ENCODE results near the gene WIPF3.

WIPF3 gene

DNA sequence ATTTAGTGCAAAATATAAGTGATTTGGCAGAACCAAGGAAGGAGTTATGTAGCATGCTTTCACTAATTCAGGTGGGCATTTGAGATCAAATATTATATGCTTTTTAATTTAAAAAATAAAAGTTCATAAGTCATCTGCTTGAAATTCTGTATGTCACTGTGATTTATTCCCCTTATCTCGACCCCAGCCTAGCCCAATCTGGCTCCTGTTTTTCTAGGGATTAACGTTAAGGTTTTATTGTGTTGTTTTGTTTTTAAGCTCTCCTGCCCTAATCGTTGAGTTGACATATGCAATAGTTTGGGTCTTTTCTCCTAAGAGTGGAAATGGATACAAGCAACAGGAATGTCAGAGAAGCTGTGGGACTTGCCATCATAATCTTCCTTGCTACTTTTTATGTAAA, 42.6 kb downstream of the WIPF3 start:
- no peak for DNase-seq

DNA sequence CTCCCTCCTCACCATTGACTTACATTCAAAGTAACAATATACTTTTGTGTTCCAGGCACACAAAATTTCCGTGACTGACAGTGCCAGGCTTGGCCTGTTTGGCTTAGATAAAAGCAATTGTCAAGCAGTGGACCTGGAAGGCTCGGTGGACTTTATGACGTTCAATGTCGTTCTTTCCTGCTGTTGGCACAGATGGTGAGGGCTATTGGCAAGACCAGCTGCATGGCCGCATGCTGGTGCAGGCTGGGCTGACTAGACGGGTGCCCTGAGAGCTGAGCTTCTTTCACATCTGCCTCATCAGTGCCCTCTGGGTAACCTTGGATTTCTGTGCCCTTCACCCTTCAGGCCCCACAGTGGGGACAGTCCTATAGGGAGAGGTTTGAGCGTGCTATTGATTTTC, 45.2 kb downstream of the WIPF3 start:
- DNase-seq = no peak

DNA sequence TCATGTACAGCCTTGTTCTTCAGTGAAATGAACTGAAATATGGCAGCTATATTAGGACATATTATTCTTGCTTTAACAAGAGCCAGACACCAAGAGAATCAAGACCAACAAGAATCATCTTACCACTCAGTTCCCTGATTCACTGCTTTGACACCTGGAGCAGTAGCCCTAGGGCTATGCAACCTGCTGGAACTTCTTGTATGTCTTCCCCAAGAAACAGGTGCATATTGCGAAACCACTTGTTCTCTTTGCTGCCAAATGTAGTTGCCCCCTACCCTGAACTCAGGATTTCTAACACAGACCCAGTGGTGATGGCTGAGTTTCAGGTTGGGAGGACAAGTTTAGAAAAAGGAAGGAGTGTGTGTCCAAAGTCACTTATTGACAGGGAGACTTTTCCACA, 46.1 kb downstream of the WIPF3 start:
- DNase-seq = no peak

DNA sequence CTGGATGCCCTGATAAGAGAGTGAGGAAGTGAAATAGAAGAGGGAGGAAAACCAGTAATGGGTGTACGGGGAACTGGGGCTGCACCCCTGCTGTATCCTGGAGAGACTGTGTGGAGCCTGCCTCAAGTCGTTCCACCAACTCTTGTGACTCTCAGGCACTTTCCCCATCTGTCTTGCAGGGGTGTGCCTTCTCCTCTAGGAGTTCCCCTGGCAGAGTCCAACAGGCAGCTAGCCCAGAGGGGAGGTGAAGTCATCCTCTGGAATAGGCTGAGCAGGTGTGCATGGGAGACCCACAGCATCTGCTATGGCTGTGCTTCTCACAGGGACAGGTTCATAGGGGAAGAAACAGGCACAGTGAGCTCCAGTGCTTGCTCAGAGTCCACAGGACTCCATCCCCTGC, 46.8 kb downstream of the WIPF3 start:
- no peak for DNase-seq

DNA sequence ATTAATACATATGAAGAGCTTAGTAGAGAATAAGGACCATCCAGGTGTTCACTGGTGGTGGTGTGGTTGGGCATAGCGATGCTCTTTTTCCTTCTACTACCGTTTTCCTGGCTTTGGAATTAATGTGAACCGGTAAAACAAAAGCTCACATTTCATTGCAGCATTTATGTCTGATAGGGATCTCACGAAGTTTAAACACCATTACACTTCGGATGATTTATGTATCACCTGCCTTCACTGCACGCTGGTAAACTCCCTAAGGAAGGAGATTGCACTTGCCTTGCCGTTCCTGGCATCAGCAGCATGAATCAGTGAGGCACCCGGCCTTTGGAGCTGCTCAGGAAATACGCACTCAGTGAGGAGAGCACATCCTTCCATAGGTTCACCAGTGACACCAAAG, 47.5 kb downstream of the WIPF3 start:
- no peak for DNase-seq

DNA sequence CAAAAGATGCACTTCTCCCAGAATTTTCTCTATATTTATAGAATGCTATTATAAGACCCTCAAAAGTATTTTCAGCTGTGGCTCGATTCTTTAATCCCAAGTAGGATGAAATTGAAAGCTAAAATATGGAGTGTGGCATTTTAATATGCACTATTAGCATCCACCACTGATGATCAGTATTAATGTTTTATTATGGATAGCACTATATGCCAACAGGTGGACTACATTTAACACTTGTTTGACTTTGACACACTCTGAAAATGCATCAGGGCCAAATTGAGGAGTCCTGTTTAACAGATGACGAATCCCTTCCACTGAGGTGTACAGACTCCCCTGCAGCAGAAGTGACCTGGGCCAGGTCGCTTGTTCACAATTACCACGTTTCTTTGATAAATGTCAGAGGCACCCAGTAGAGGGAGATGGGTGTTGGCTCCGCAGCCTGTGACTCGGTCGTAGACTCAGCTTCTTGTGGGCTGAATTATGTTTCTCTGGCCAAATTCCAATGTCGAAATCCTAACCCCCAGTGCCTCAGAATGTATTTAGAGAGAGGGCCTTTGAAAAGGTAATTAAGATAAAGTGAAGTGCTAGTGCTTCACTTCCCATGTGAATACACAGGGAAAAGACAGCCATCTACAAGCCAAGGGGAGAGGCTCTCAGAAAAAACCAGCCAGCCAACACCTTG, 48.1 kb downstream of the WIPF3 start:
- no peak for DNase-seq

DNA sequence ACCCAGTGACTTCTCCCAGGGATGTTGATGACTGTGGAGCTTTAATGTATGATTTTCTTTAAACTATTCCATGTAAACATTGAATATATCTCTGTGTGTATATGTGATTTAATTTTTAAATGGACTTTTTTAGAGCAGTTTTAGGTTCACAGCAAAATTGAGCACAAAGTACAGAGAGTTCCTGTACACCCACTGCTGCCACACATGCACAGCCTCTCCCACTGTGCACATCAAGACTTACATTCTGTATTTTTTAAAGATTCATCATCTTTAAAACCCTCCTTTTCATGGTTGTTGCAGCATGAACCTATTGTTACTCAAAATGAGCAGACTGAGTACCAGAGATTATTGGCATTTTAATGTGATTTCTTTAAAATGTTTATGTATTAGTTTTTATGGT, 51.3 kb downstream of the WIPF3 start:
- no peak for DNase-seq

DNA sequence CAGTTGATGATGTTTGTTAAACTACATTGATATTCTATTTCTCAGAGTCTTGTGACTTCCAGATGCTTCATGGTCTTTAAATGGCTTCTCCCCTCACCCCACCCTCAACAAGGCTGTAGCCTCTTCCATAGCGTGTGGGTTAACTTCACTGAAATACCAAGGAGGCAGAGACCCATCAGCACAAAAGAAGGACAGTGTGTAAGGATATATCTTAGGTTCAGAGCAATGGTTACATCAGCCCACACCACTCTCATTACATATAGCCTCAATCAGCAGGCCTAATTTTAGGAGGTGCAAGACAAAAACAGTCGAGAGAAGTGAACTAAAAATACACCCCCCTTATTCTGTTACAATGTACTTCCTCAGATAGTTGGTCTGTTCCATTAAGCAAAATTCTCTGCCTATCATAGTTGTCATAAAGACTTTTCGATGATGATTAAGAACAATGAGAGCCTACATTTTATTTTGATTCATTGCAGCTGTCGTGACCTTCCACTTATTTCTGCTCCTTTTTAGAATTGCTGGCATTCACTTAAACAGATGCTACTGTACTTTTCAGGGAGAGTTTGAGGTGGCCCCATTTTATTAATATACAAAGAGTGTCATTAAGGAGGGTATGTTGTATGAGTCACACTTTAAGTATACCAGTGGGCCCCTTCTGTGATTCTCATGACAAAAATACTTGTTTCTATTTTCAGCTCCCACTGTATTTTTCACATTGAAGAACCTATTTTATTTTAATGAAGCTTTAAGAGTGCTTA, 52.1 kb downstream of the WIPF3 start:
- no peak for DNase-seq

DNA sequence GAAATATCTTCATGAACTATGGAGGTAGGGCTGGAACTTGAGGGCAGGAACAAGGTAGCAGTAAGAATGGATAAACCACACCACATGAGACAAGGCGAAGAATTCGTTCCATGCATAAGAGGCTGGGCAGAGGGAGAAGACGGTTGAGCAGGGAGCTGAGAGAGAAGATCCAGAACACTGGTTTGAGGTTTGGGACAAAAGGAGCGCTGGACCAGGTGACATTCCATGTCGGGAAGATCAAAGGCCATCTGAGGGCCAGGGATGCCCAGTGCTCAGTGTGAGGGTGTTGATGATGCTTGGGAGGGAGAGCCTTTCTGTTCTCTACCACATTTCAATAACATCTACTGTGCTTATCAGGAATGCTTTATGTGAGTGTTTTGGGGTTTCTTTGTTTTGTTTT, 52.8 kb downstream of the WIPF3 start:
- no peak for DNase-seq

DNA sequence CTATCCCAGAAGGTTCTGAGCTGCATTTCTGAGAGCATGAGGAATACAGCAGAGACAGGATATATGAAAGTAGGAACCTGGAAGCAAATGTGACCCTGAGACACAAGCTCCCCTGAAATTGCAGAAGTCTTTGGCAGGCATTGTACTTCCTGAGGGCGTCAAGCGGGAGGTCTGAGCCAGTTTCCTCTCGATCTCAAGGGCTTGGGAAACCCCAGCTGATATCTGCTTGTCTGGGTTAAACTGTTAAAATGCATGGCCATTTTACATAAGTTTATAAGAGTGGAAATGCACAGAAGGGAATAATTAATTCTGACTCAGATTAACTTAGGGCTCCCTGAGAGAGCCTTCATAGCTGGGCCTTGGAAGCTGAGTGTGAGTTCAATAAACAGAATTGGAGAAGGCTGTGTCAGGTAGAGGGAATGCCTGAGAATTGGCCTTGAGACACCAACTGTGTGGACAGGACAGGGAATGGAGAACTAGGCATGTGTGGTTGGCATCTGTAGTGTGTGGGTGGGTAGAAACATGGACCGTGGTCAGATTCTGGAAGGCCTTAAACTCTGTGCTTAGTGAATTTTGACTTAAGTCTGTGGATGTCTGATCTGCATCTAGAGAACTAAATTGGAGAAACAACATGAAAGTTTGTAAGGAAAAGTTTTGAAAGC, 53.3 kb downstream of the WIPF3 start:
- no peak for DNase-seq

DNA sequence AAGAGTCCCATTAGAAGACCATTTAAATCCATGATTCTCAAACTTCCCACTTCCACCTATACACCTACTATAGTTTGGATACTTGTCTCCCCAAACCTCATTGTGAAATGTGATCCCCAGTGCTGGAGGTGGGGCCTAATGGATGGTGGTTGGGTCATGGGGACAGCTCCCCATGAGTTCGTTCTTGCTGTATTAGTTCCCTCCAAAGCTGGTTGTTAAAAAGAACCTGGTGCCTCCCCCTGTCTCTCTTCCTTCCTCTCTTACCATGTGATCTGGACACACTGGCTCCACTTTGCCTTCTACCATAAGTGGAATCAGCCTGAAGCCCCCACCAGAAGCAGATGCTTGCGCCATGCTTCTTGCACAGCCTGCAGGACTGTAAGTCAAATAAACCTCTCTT, 53.9 kb downstream of the WIPF3 start:
- no peak for DNase-seq

DNA sequence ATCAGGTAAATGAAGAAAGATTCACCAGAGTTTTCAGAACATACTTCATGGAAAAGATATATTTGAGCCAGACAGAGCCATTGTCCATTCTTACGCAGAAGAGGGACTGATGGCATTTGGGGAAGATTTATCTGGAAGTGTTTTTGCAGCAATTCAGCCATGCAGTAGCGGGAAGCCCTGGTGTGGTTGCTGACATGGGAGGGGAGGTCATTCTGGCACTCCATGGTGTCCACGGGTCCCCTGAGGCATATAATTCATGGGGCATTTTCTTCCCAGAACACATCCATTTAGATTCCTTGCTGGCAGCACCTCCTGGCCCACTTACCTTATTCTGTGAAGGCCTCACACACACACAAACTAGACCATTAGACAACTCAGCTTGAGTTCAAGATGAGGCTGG, 55.6 kb downstream of the WIPF3 start:
- DNase-seq = no peak

DNA sequence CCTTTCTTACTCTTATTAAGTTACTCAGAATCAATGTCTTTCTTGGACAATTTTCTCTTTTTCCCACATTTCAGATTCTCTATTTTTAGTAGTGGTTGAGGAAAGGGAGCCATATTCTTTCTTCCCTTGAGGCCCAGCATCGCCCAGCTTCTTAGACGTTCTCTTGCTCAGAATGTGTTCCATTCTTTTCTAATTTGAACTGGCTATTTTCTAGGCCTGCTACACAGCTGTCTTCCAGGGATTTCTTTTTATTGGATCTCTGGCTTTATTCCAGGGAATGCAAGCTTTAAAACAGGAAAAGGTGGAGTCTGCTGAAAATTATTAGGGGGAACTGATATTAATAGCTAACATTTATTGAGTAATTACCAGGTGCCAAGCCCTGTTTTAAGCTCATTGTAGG, 58.3 kb downstream of the WIPF3 start:
- no peak for DNase-seq

DNA sequence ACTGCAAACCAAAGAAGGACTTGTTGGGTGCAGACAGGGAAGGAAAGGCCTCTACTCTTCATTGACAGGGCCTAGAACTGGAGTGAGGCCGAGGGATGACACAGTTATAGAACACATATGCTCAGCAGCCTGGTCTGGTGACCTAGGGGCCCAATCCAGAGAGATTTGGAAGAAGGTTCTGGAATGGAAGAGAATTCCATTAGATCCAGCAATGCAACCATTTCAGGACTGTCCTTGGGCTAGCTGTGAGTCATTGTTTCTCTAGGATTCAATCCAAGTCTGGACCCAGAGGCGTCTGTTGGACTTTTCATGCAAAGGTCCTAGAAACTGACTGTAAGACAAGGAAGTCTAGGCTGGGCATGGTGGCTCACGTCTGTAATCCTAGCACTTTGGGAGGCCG, 59.2 kb downstream of the WIPF3 start:
- DNase-seq = no peak

DNA sequence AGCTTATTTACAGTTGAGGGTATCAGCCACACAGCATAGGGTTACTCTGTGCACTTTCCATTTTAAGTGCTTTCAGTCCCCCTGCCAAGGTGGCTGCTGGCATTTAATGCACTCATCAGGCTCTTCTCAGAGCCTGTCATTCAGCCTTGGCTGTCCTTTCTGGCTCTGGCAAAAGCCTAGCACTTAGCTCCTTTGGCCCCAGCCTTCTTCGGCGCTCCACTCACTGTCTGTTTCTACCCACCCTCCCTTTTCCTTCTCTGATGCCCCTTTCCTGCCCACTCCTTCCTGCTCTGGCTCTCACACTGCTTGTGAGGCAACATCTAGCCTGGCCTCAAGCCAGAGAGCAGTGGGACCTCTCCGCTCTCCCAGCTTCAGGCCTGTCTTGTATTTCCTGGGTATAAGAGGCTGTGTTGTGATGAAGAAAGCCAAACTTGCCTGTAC, 60.2 kb downstream of the WIPF3 start:
- no peak for DNase-seq

DNA sequence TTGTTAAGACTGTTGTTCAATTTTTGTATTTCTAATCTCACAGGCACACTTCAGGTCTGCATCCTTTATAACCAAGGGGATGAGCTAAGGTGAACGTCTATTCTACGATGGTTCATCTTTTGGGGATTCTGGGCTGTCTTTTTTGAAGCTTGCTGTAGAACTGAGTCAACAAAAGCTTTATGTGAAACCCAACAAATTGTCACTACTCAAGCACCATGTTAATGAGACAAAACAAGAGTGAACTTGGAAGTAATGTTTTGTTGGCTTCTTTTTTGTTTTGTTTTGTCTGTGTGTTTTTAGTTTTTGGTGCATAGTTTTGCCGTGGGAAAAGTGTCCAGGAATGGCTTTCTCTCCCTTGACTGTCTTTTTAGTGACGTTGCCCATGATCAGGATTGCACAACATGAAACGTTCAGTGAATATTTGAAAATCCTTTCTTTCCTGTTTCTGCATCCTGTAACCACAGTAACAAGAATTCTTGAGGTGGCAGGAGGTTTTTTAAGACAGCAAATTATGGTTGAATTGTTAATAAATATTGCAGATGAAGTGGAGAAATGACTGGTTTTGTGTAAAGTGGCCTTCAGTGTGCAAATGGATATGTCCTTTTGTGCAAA, 65.6 kb downstream of the WIPF3 start:
- no peak for DNase-seq

DNA sequence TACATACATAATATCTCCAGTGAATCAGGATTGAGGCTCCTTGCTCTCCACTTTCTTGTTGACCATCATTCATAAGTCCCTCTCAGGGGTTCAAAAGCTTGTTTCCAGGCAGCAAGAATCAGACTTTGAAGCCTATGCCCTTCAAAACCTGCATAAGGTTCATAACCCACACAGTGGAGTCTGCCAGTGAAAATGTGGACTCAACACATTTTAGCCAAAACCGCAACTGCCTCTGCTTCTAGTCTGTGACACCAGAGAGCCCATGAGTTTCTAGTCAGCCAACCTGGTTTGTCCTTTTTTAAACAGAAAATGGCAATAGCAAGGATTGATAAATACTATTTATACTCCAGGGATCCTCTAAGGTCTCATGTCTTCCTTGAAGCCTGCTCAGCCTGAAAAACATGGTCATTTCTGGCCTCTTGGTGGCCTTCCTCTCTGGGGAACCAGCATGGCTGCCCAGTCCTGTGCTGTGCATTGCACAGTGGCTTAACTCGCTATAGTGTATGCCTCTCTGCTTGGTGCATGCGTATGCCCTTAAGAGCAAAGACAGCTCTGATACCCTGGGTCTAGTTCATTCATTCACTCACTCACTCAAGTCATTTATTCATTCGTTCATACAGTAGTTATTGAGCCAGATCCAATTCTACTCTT, 67.5 kb downstream of the WIPF3 start:
- no peak for DNase-seq

DNA sequence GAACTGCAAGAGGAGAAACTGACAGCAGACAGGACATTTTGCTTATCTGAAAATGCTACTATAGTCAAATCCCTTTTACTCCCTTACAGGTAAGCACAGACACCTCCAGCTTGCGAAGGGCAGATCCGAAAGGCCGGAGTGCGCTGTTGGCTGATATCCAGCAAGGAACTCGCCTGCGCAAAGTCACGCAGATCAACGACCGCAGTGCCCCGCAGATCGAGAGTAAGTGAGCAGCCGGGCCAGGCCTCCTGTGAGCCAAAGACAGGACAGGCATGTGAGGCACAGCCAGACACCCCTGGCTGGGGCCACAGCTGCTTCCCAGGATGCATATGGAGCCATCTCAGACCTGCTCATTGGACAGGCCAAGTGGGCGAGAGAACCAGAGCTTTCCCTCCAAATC, 69.4 kb downstream of the WIPF3 start:
- no peak for DNase-seq

DNA sequence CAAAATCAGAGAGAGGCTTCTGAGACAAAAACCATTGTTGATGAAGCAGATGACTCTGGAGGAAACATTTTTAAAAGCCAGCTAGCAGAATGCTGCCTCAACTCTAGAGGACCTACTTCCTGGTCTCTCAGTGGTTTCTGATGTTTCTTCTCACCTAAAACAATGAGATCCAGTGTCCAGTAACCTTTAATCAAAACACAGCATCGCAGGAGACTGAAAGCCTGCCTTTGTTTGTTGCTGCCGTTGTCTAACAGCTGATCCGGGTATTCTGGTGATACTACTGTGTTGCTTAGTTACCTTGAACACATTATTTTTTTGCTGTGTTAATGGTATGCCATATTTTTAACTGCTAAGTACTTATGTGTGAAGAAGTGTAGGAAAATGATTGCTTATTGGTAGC, 70.9 kb downstream of the WIPF3 start:
- DNase-seq = no peak

DNA sequence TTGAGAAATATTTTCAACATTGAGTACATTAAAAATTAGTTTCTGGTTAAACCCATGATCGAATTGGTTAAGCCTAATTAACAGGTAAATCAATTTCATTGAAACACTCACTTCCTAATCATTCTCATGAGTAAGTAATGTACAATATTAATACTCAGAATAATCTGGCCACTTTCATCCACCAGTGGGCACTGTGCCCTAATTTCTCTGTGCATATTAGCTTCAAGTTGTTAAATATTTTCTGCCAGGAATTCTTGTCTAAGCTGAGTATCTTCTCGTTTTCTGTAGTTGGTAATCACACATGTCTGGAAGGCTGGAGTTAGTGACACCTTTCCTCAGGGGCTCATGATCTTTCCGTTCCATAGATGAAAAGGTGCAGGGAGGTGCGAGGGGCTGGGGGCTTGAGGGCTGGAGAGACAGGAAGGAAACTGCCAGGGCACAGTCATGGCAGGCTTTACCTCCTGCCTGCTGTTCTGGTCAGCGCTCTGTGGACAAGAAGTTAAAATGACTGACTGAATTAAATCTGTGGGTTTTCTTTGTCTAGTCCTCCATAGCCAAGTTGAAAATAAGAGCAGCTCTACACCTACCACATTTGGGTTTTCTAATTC, 71.9 kb downstream of the WIPF3 start:
- DNase-seq = peak; percentile 9

DNA sequence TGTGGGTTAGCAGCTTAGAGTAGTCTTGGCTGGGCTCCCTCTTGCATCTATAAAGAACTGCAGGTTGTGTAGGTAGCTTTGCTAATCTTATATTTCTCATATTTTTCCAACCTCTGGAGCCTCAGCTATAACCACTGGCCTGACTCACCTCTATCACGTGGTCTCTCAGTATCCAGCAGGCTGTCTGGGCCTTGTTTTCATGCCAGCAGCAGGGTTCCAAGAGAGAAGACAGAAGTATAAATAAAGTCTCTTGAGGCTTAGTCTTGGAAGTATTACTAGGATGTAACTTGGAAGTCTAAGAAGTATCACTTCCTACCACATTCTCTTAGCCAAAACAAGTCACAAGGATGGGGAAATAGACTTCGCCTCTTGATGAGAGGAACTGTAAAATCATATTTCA, 73.3 kb downstream of the WIPF3 start:
- no peak for DNase-seq

DNA sequence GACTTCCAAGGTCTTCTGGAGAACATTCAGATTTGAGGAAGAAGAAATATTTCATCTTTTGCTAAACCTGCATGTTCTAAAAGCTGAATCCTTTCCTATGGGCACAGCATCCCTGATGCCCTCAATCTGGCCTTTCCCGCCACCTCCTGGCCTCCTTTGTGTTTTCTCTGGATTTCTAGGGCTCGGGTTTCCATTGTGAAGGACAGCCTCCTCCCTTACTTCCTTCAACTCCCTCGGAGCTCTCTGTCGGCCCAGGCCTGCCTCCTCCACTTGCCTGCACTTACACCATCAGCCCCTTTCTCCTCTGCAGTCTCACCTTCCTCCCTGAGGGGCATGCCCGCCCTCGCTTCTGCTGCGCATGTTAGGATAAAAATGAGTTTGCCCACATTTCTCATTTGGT, 75.4 kb downstream of the WIPF3 start:
- no peak for DNase-seq

DNA sequence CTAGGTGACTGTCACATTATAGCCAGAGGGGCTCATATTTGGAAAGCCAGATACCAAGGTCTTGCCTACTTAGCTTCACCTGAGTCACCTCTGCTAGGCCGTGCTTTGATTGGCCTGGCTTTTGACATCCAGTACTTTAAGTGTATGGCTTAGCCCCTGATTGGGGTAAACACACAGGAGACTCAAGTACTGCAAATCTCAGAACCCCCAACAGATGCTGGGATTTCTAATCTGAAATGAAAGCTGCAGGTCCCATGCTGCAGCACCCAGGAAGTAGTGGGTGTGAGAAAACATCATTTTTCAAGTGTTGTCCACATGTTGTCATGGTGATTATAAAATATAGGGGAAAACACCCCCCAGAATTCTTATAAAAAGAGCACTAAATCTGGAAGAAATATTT, 76.2 kb downstream of the WIPF3 start:
- no peak for DNase-seq

Data from central memory CD4-positive, alpha-beta T cell (primary cell).